ENCODE results near the gene CA10. TPM values are rescaled to one million over a fixed set of nuclear protein-coding genes. Genes with fewer than 3 reads are reported as not detected.

Gene CA10
- total and polyA plus RNA-seq, 2 donors (not counting 1 experiment from before 2014, with no cell fraction given), result not detected

GRCh38 chr17:51845776-51846175 is 312.7 kb downstream of the CA10 start:
- no peaks in the 10 kb centered on the region for H4K20me1 ChIP-seq (ENCODE audit: control insufficient read depth, insufficient read depth, low read length, poor library complexity, severe bottlenecking)
- no peak overlapping the region for H3K4me3 ChIP-seq (ENCODE audit: control extremely low read depth in 1 of 5, extremely low read depth in 1 of 5, insufficient read depth in 1 of 5, low read depth in 2 of 5, low read length in 4 of 5)
- no peak overlapping the region for H3K9ac ChIP-seq (ENCODE audit: low read length)
- H3K27ac Mint-ChIP-seq, result no peak overlapping the region
- no peak overlapping the region for H3K4me2 ChIP-seq (replicated peaks; ENCODE audit: low read depth, low read length, poor library complexity, severe bottlenecking)
- TF ChIP-seq EZH2 (IDR thresholded peaks at IDR 0.05; ENCODE audit: borderline replicate concordance, insufficient read depth, low read depth, low read length, poor library complexity, severe bottlenecking), result no peak
- TF ChIP-seq, protein P1, sequence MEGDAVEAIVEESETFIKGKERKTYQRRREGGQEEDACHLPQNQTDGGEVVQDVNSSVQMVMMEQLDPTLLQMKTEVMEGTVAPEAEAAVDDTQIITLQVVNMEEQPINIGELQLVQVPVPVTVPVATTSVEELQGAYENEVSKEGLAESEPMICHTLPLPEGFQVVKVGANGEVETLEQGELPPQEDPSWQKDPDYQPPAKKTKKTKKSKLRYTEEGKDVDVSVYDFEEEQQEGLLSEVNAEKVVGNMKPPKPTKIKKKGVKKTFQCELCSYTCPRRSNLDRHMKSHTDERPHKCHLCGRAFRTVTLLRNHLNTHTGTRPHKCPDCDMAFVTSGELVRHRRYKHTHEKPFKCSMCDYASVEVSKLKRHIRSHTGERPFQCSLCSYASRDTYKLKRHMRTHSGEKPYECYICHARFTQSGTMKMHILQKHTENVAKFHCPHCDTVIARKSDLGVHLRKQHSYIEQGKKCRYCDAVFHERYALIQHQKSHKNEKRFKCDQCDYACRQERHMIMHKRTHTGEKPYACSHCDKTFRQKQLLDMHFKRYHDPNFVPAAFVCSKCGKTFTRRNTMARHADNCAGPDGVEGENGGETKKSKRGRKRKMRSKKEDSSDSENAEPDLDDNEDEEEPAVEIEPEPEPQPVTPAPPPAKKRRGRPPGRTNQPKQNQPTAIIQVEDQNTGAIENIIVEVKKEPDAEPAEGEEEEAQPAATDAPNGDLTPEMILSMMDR (IDR thresholded peaks at IDR 0.05), result no peak
- POLR2A ChIA-PET, result no interaction called here
- H3K4me1 ChIP-seq (ENCODE audit: control insufficient read depth in 2 of 2, insufficient read depth in 2 of 2, low read length in 2 of 2), result no peaks in the 10 kb centered on the region
- no peaks in the 10 kb centered on the region for H3K9me3 ChIP-seq (ENCODE audit: control extremely low read depth in 1 of 3, control insufficient read depth in 2 of 3, insufficient read depth in 1 of 3, low read length in 2 of 3)
- H3K4me3 Mint-ChIP-seq, result no peak overlapping the region
- no peaks in the 10 kb centered on the region for H3K79me2 ChIP-seq (ENCODE audit: control insufficient read depth, insufficient read depth, low read length)
- H3K27me3 Mint-ChIP-seq, result peaks cover 4% of the 10 kb centered on the region
- DNase-seq (no peak), ATAC-seq (ENCODE audit: low read depth) (no peak)
- CTCF ChIA-PET, result no interaction called here
- H3K9me3 Mint-ChIP-seq (ENCODE audit: insufficient read depth), result no peaks in the 10 kb centered on the region
- H3K27me3 ChIP-seq (replicated peaks in 1 of 4; ENCODE audit: control extremely low read depth in 1 of 4, control insufficient read depth in 3 of 4, insufficient read depth in 4 of 4, low read length in 3 of 4), result no peaks in the 10 kb centered on the region
- H3K36me3 ChIP-seq (replicated peaks in 1 of 2; ENCODE audit: control extremely low read depth in 1 of 2, control insufficient read depth in 1 of 2, extremely low read depth in 1 of 2, insufficient read depth in 2 of 2, low read length in 1 of 2), result no peaks in the 10 kb centered on the region
- H3K4me1 Mint-ChIP-seq, result no peaks in the 10 kb centered on the region
- no CpG with 5 or more reads among the region's 3 CpGs for WGBS (ENCODE audit: insufficient coverage)
- no peak overlapping the region for H2AFZ ChIP-seq (ENCODE audit: insufficient read depth, low read depth, low read length, poor library complexity, severe bottlenecking)
- intact Hi-C loops (cut with micrococcal nuclease), result no loop called here
- H3K27ac ChIP-seq (ENCODE audit: low read length in 2 of 2), result no peak overlapping the region

DNA sequence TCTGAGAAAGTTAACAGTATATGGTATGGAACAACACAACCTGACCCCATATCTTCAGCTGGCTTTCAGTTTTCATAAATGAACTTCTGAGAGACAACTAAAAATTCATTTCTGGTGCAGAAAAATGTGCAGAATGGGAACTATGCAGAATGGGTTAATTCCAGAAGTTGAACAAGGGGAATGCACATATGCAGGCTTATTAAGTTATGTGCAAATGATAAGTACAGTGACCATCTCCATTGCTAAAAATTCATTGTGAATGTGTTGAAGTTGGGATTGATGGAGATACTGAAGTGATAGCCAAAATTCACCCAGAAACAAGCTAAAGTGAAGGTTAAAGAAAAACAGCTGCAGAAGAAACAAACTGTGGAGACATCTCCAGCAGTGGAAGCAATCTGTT is 315.8 kb downstream of the CA10 start:
- POLR2A ChIA-PET, result no interaction called here

More for the DNA sequence above, 315.8 kb downstream of the CA10 start:
- no peak overlapping the region for H3K9ac ChIP-seq (ENCODE audit: low read length)
- H3K4me3 ChIP-seq (ENCODE audit: control extremely low read depth in 1 of 5, extremely low read depth in 1 of 5, insufficient read depth in 1 of 5, low read depth in 2 of 5, low read length in 4 of 5), result no peak overlapping the region
- no peaks in the 10 kb centered on the region for H4K20me1 ChIP-seq (ENCODE audit: control insufficient read depth, insufficient read depth, low read length, poor library complexity, severe bottlenecking)
- no peak overlapping the region for H2AFZ ChIP-seq (ENCODE audit: insufficient read depth, low read depth, low read length, poor library complexity, severe bottlenecking)
- DNase-seq, result no peak
- H3K27ac Mint-ChIP-seq, result no peak overlapping the region
- no peaks in the 10 kb centered on the region for H3K36me3 ChIP-seq (replicated peaks in 1 of 2; ENCODE audit: control extremely low read depth in 1 of 2, control insufficient read depth in 1 of 2, extremely low read depth in 1 of 2, insufficient read depth in 2 of 2, low read length in 1 of 2)
- H3K79me2 ChIP-seq (ENCODE audit: control insufficient read depth, insufficient read depth, low read length), result no peaks in the 10 kb centered on the region
- ATAC-seq (ENCODE audit: low read depth), result no peak
- H3K4me3 Mint-ChIP-seq, result no peak overlapping the region
- H3K4me1 Mint-ChIP-seq, result no peaks in the 10 kb centered on the region
- H3K9me3 ChIP-seq (ENCODE audit: control extremely low read depth in 1 of 3, control insufficient read depth in 2 of 3, insufficient read depth in 1 of 3, low read length in 2 of 3), result no peaks in the 10 kb centered on the region
- intact Hi-C loops (cut with micrococcal nuclease), result no loop called here
- no peaks in the 10 kb centered on the region for H3K4me1 ChIP-seq (ENCODE audit: control insufficient read depth in 2 of 2, insufficient read depth in 2 of 2, low read length in 2 of 2)
- no peak overlapping the region for H3K27ac ChIP-seq (ENCODE audit: low read length in 2 of 2)
- CTCF ChIA-PET, result no interaction called here
- no peak overlapping the region for H3K4me2 ChIP-seq (replicated peaks; ENCODE audit: low read depth, low read length, poor library complexity, severe bottlenecking)
- TF ChIP-seq EZH2 (IDR thresholded peaks at IDR 0.05; ENCODE audit: borderline replicate concordance, insufficient read depth, low read depth, low read length, poor library complexity, severe bottlenecking), result no peak
- TF ChIP-seq, protein P1 (IDR thresholded peaks at IDR 0.05), result no peak
- H3K27me3 ChIP-seq (replicated peaks in 1 of 4; ENCODE audit: control extremely low read depth in 1 of 4, control insufficient read depth in 3 of 4, insufficient read depth in 4 of 4, low read length in 3 of 4), result no peaks in the 10 kb centered on the region
- H3K9me3 Mint-ChIP-seq (ENCODE audit: insufficient read depth), result no peaks in the 10 kb centered on the region
- no peaks in the 10 kb centered on the region for H3K27me3 Mint-ChIP-seq
